ENCODE data around the gene KCND2.

KCND2 gene

GRCh38 chr7:120256344-120257070, 16.5 kb upstream of the KCND2 start:
- no peak overlapping the region for H3K23ac ChIP-seq (ENCODE audit: low read depth, low read length, poor library complexity)
- no peaks in the 10 kb centered on the region for H3K79me1 ChIP-seq (ENCODE audit: low read depth, low read length)
- no peak overlapping the region for H3K27ac ChIP-seq (replicated peaks; ENCODE audit: low read length)
- H3K4me2 ChIP-seq (ENCODE audit: insufficient read depth, low read length, poor library complexity, severe bottlenecking): no peak overlapping the region
- no peak overlapping the region for H4K8ac ChIP-seq (ENCODE audit: low read depth, low read length)
- no peaks in the 10 kb centered on the region for H3K36me3 ChIP-seq (replicated peaks in 1 of 2; ENCODE audit: control insufficient read depth in 2 of 2, insufficient read depth in 2 of 2, low read length in 2 of 2)
- H2AK5ac ChIP-seq (ENCODE audit: low read depth, low read length): no peak overlapping the region
- peaks cover 2 to 6% of the 10 kb centered on the region in 2 donors for H3K9me3 ChIP-seq (replicated peaks in 1 of 2; ENCODE audit: control insufficient read depth in 2 of 2, insufficient read depth in 1 of 2, low read depth in 1 of 2, low read length in 2 of 2)
- H2AFZ ChIP-seq (ENCODE audit: low read length): no peak overlapping the region
- H3K18ac ChIP-seq (ENCODE audit: low read length): no peak overlapping the region
- no peak for DNase-seq (ENCODE audit: low spot score)
- no peak overlapping the region for H2BK5ac ChIP-seq (ENCODE audit: low read length)
- no peak overlapping the region for H4K91ac ChIP-seq (ENCODE audit: low read depth, low read length, poor library complexity)
- H3K27me3 ChIP-seq (ENCODE audit: control insufficient read depth in 3 of 3, insufficient read depth in 3 of 3, low read depth in 1 of 3, low read length in 3 of 3): no peaks in the 10 kb centered on the region
- no peak overlapping the region for H3K4me3 ChIP-seq (ENCODE audit: low read length in 2 of 2)
- no peak overlapping the region for H2BK12ac ChIP-seq (ENCODE audit: low read length)
- H3K4ac ChIP-seq (ENCODE audit: low read length): no peak overlapping the region
- H3K9ac ChIP-seq (ENCODE audit: low read depth, low read length, poor library complexity): no peak overlapping the region
- no peak overlapping the region for H3K14ac ChIP-seq (ENCODE audit: low read length)
- no peak overlapping the region for H2BK120ac ChIP-seq (ENCODE audit: low read depth, low read length)
- no peak overlapping the region for H2BK15ac ChIP-seq (ENCODE audit: low read length)
- H3K4me1 ChIP-seq (ENCODE audit: control insufficient read depth in 2 of 2, insufficient read depth in 1 of 2, low read depth in 1 of 2, low read length in 2 of 2): no peaks in the 10 kb centered on the region

- Histone ChIP-seq H3K23ac (ENCODE audit: low read depth, low read length, poor library complexity) (no peak overlapping the region), H3K36me3 (replicated peaks in 1 of 2; ENCODE audit: control insufficient read depth in 2 of 2, insufficient read depth in 2 of 2, low read length in 2 of 2) (no peaks in the 10 kb centered on the region), H3K9me3 (replicated peaks in 1 of 2; ENCODE audit: control insufficient read depth in 2 of 2, insufficient read depth in 1 of 2, low read depth in 1 of 2, low read length in 2 of 2) (peaks cover 2 to 6% of the 10 kb centered on the region in 2 donors), H3K27ac (replicated peaks; ENCODE audit: low read length) (no peak overlapping the region), H2BK12ac (ENCODE audit: low read length) (no peak overlapping the region), H2AFZ (ENCODE audit: low read length) (no peak overlapping the region), H3K4me1 (ENCODE audit: control insufficient read depth in 2 of 2, insufficient read depth in 1 of 2, low read depth in 1 of 2, low read length in 2 of 2) (no peaks in the 10 kb centered on the region), H3K4ac (ENCODE audit: low read length) (no peak overlapping the region), H4K8ac (ENCODE audit: low read depth, low read length) (no peak overlapping the region), H4K91ac (ENCODE audit: low read depth, low read length, poor library complexity) (no peak overlapping the region), H3K18ac (ENCODE audit: low read length) (no peak overlapping the region), H2BK5ac (ENCODE audit: low read length) (no peak overlapping the region), H3K27me3 (ENCODE audit: control insufficient read depth in 3 of 3, insufficient read depth in 3 of 3, low read depth in 1 of 3, low read length in 3 of 3) (no peaks in the 10 kb centered on the region), H3K79me1 (ENCODE audit: low read depth, low read length) (no peaks in the 10 kb centered on the region), H2AK5ac (ENCODE audit: low read depth, low read length) (no peak overlapping the region), H3K9ac (ENCODE audit: low read depth, low read length, poor library complexity) (no peak overlapping the region), H3K4me3 (ENCODE audit: low read length in 2 of 2) (no peak overlapping the region), H3K14ac (ENCODE audit: low read length) (no peak overlapping the region), H2BK120ac (ENCODE audit: low read depth, low read length) (no peak overlapping the region), H3K4me2 (ENCODE audit: insufficient read depth, low read length, poor library complexity, severe bottlenecking) (no peak overlapping the region), H2BK15ac (ENCODE audit: low read length) (no peak overlapping the region)
- WGBS, 2 donors (ENCODE audit: extremely low coverage in 2 of 2, insufficient read length in 2 of 2, insufficient replicate concordance in 1 of 2): no CpG with 5 or more reads among the region's 2 CpGs
- no peak for DNase-seq (ENCODE audit: low spot score)
Observed at GRCh38 chr7:120259386-120259785, 13.6 kb upstream of the KCND2 start.

GRCh38 chr7:120260111-120260510, 12.9 kb upstream of the KCND2 start:
- no CpG with 5 or more reads among the region's 1 CpG for WGBS, 2 donors (ENCODE audit: extremely low coverage in 2 of 2, insufficient read length in 2 of 2, insufficient replicate concordance in 1 of 2)

GRCh38 chr7:120272261-120272660, 714 bp upstream of the KCND2 start:
- H2BK120ac ChIP-seq (ENCODE audit: low read depth, low read length): no peak overlapping the region
- H3K27ac ChIP-seq (replicated peaks; ENCODE audit: low read length): no peak overlapping the region
- H3K79me1 ChIP-seq (ENCODE audit: low read depth, low read length): no peaks in the 10 kb centered on the region
- H2AFZ ChIP-seq (ENCODE audit: low read length): peak overlapping the region; percentile 97
- no peak overlapping the region for H2BK5ac ChIP-seq (ENCODE audit: low read length)
- no peak overlapping the region for H4K91ac ChIP-seq (ENCODE audit: low read depth, low read length, poor library complexity)
- no peak overlapping the region for H4K8ac ChIP-seq (ENCODE audit: low read depth, low read length)
- H3K23ac ChIP-seq (ENCODE audit: low read depth, low read length, poor library complexity): no peak overlapping the region
- no peak overlapping the region for H3K14ac ChIP-seq (ENCODE audit: low read length)
- H2AK5ac ChIP-seq (ENCODE audit: low read depth, low read length): no peak overlapping the region
- no peak overlapping the region for H3K9ac ChIP-seq (ENCODE audit: low read depth, low read length, poor library complexity)
- no peaks in the 10 kb centered on the region for H3K36me3 ChIP-seq (replicated peaks in 1 of 2; ENCODE audit: control insufficient read depth in 2 of 2, insufficient read depth in 2 of 2, low read length in 2 of 2)
- no peak overlapping the region for H2BK12ac ChIP-seq (ENCODE audit: low read length)
- no peak overlapping the region for H2BK15ac ChIP-seq (ENCODE audit: low read length)
- H3K4me3 ChIP-seq (ENCODE audit: low read length in 2 of 2): peak overlapping the region; percentile 62 to 83
- H3K4ac ChIP-seq (ENCODE audit: low read length): no peak overlapping the region
- WGBS, 2 donors (ENCODE audit: extremely low coverage in 2 of 2, insufficient read length in 2 of 2, insufficient replicate concordance in 1 of 2): no CpG with 5 or more reads among the region's 17 CpGs
- no peak overlapping the region for H3K18ac ChIP-seq (ENCODE audit: low read length)
- H3K4me2 ChIP-seq (ENCODE audit: insufficient read depth, low read length, poor library complexity, severe bottlenecking): peak overlapping the region; percentile 99
- peak; percentile 26 for DNase-seq (ENCODE audit: low spot score)
- peaks cover 2 to 5% of the 10 kb centered on the region in 2 donors for H3K9me3 ChIP-seq (replicated peaks in 1 of 2; ENCODE audit: control insufficient read depth in 2 of 2, insufficient read depth in 1 of 2, low read depth in 1 of 2, low read length in 2 of 2)
- peaks cover 4 to 25% (median 12%) of the 10 kb centered on the region in 3 experiments for H3K27me3 ChIP-seq (ENCODE audit: control insufficient read depth in 3 of 3, insufficient read depth in 3 of 3, low read depth in 1 of 3, low read length in 3 of 3)
- peaks cover 5 to 9% of the 10 kb centered on the region in 2 donors for H3K4me1 ChIP-seq (ENCODE audit: control insufficient read depth in 2 of 2, insufficient read depth in 1 of 2, low read depth in 1 of 2, low read length in 2 of 2)

More at GRCh38 chr7:120260111-120260510, 12.9 kb upstream of the KCND2 start:
- Histone ChIP-seq H3K23ac (ENCODE audit: low read depth, low read length, poor library complexity) (no peak overlapping the region), H3K4me3 (ENCODE audit: low read length in 2 of 2) (no peak overlapping the region), H3K79me1 (ENCODE audit: low read depth, low read length) (no peaks in the 10 kb centered on the region), H3K4me2 (ENCODE audit: insufficient read depth, low read length, poor library complexity, severe bottlenecking) (no peak overlapping the region), H3K9ac (ENCODE audit: low read depth, low read length, poor library complexity) (no peak overlapping the region), H3K18ac (ENCODE audit: low read length) (no peak overlapping the region), H2BK120ac (ENCODE audit: low read depth, low read length) (no peak overlapping the region), H3K27me3 (ENCODE audit: control insufficient read depth in 3 of 3, insufficient read depth in 3 of 3, low read depth in 1 of 3, low read length in 3 of 3) (no peaks in the 10 kb centered on the region), H2BK5ac (ENCODE audit: low read length) (no peak overlapping the region), H3K4me1 (ENCODE audit: control insufficient read depth in 2 of 2, insufficient read depth in 1 of 2, low read depth in 1 of 2, low read length in 2 of 2) (no peaks in the 10 kb centered on the region), H3K14ac (ENCODE audit: low read length) (no peak overlapping the region), H3K9me3 (replicated peaks in 1 of 2; ENCODE audit: control insufficient read depth in 2 of 2, insufficient read depth in 1 of 2, low read depth in 1 of 2, low read length in 2 of 2) (peaks cover 2 to 6% of the 10 kb centered on the region in 2 donors), H2AK5ac (ENCODE audit: low read depth, low read length) (no peak overlapping the region), H3K4ac (ENCODE audit: low read length) (no peak overlapping the region), H4K91ac (ENCODE audit: low read depth, low read length, poor library complexity) (no peak overlapping the region), H2AFZ (ENCODE audit: low read length) (no peak overlapping the region), H2BK15ac (ENCODE audit: low read length) (no peak overlapping the region), H3K36me3 (replicated peaks in 1 of 2; ENCODE audit: control insufficient read depth in 2 of 2, insufficient read depth in 2 of 2, low read length in 2 of 2) (no peaks in the 10 kb centered on the region), H2BK12ac (ENCODE audit: low read length) (no peak overlapping the region), H4K8ac (ENCODE audit: low read depth, low read length) (no peak overlapping the region), H3K27ac (replicated peaks; ENCODE audit: low read length) (no peak overlapping the region)
- no peak for DNase-seq (ENCODE audit: low spot score)

Data from neuronal stem cell (in vitro differentiated cells).